ENCODE results near the gene GON4L.

DNA sequence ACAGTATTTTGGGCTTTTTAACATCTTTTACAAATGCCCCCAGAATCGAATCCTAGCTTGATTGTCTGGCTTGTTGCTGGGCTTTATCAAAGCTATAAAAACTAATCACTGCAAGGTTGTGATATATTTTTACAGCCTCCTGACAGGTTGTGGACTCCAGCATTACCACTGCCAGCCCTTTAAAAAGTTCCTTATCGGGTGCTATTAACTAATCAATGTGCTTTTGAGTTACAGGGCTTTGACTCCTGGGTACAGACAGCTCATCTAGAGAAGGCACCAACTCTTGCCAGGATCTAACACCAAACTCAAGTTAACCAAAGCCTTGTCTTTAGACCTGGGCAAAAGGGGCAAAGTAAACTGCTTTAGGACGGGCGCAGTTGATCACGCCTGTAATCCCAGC is 16.6 kb downstream of the GON4L start:
- TF ChIP-seq, protein P1, sequence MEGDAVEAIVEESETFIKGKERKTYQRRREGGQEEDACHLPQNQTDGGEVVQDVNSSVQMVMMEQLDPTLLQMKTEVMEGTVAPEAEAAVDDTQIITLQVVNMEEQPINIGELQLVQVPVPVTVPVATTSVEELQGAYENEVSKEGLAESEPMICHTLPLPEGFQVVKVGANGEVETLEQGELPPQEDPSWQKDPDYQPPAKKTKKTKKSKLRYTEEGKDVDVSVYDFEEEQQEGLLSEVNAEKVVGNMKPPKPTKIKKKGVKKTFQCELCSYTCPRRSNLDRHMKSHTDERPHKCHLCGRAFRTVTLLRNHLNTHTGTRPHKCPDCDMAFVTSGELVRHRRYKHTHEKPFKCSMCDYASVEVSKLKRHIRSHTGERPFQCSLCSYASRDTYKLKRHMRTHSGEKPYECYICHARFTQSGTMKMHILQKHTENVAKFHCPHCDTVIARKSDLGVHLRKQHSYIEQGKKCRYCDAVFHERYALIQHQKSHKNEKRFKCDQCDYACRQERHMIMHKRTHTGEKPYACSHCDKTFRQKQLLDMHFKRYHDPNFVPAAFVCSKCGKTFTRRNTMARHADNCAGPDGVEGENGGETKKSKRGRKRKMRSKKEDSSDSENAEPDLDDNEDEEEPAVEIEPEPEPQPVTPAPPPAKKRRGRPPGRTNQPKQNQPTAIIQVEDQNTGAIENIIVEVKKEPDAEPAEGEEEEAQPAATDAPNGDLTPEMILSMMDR (IDR thresholded peaks at IDR 0.05): no peak
- no peak for TF ChIP-seq POLR2A (IDR thresholded peaks at IDR 0.05)
